MCF 10A (cell line): Measurements from ENCODE around the gene HBG2. TPM values are rescaled to one million over a fixed set of nuclear protein-coding genes. Genes with fewer than 3 reads are reported as not detected.

Experiments
- BruUV-seq: library from RNA; stranded (reverse); fragments of 400-500 nt; replicated peaks from 2 replicates; lab custom pipeline; 2021; lab: Mats Ljungman, UMichigan
- CTCF ChIA-PET: fragments of 300-600 bp; sonication (Branson Sonifier 250); formaldehyde crosslinking; extraction: SDS; loops from one replicate; lab custom pipeline; 2021; ENCODE audit warnings: antibody characterized with exemption, inconsistent platforms; lab: Yijun Ruan, JAX
- POLR2A ChIA-PET: fragments of 300-600, 350-650 bp; sonication (Branson Sonifier 250); formaldehyde crosslinking; extraction: SDS; loops from one replicate; lab custom pipeline; 2020; ENCODE audit warnings: antibody characterized with exemption, inconsistent platforms; lab: Yijun Ruan, JAX
- DNase-seq: peaks from one replicate; pipeline ENCODE4 v3.0.0-alpha.2; 2018; ENCODE audit not compliant: unreplicated experiment
- H3K27ac Mint-ChIP-seq: one replicate; pipeline ENCODE4 v1.8.0; 2022; ENCODE audit warnings: mild to moderate bottlenecking, low read depth, mixed read lengths; ENCODE audit not compliant: unreplicated experiment
- H3K27me3 Mint-ChIP-seq: one replicate; pipeline ENCODE4 v1.8.0; 2022; ENCODE audit warnings: mixed read lengths; ENCODE audit not compliant: insufficient read depth, unreplicated experiment
- H3K36me3 Mint-ChIP-seq: one replicate; pipeline ENCODE4 v1.8.0; 2022; ENCODE audit warnings: mild to moderate bottlenecking, moderate library complexity, mixed read lengths; ENCODE audit not compliant: insufficient read depth, unreplicated experiment
- H3K4me1 Mint-ChIP-seq: one replicate; pipeline ENCODE4 v1.8.0; 2022; ENCODE audit warnings: mixed read lengths; ENCODE audit not compliant: insufficient read depth, unreplicated experiment
- H3K4me3 Mint-ChIP-seq: one replicate; pipeline ENCODE4 v1.8.0; 2022; ENCODE audit warnings: mild to moderate bottlenecking, moderate library complexity, mixed read lengths; ENCODE audit not compliant: unreplicated experiment
- H3K9me3 Mint-ChIP-seq: one replicate; pipeline ENCODE4 v1.8.0; 2022; ENCODE audit warnings: mixed read lengths; ENCODE audit not compliant: unreplicated experiment
- intact Hi-C: fragments of 100-400 bp; cut with micrococcal nuclease; formaldehyde crosslinking; loops from 2 replicates; pipeline ENCODE4 v1.14.1; 2022
- total RNA-seq: library from RNA; stranded (reverse); gene quantifications from 2 replicates; pipeline ENCODE4 v1.2.3, GENCODE V29; 2022
- TF ChIP-seq, protein P1 (sequence below): fragments of 200-600 bp; IDR thresholded peaks from one replicate; pipeline ENCODE4 v1.8.0; 2022; ENCODE audit warnings: antibody characterized with exemption, mild to moderate bottlenecking; ENCODE audit not compliant: unreplicated experiment

HBG2 gene
- total RNA-seq, 1 experiment from 2014 or later, result not detected

DNA sequence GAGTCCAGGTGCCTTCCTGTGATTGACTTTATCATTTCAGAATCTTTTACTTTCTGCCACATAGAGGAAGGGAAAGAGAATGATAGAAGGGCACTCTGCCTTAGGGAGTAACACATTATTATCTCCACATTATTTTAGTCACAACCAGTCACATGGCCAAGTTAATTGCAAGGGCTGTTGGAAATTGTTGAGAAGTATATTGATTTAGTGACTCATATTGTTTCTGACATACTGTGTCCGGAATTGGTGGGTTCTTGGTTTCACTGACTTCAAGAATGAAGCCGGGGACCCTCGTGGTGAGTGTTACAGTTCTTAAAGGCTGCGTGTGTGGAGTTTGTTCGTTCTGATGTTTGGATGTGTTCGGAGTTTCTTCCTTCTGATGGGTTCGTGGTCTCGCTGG is 38.4 kb upstream of the HBG2 start:
- Mint-ChIP-seq H3K27ac (no peak overlapping the region), H3K36me3 (no peaks in the 10 kb centered on the region), H3K4me1 (no peaks in the 10 kb centered on the region), H3K4me3 (no peak overlapping the region), H3K9me3 (no peaks in the 10 kb centered on the region), H3K27me3 (peaks cover 30% of the 10 kb centered on the region)
- TF ChIP-seq, protein P1, sequence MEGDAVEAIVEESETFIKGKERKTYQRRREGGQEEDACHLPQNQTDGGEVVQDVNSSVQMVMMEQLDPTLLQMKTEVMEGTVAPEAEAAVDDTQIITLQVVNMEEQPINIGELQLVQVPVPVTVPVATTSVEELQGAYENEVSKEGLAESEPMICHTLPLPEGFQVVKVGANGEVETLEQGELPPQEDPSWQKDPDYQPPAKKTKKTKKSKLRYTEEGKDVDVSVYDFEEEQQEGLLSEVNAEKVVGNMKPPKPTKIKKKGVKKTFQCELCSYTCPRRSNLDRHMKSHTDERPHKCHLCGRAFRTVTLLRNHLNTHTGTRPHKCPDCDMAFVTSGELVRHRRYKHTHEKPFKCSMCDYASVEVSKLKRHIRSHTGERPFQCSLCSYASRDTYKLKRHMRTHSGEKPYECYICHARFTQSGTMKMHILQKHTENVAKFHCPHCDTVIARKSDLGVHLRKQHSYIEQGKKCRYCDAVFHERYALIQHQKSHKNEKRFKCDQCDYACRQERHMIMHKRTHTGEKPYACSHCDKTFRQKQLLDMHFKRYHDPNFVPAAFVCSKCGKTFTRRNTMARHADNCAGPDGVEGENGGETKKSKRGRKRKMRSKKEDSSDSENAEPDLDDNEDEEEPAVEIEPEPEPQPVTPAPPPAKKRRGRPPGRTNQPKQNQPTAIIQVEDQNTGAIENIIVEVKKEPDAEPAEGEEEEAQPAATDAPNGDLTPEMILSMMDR, result no peak
- intact Hi-C loops, result loop anchor here (5.0 kb wide), 1 partner anchor 666 kb away; no protein-coding TSS in a partner anchor
- no peak for DNase-seq
- no TSS peak for BruUV-seq
- CTCF ChIA-PET, result interaction anchor here (0.7 kb wide), 2 partner anchors 90 to 163 kb away, joined by 3 to 5 read pairs; no protein-coding TSS in a partner anchor
- POLR2A ChIA-PET, result no interaction called here

DNA sequence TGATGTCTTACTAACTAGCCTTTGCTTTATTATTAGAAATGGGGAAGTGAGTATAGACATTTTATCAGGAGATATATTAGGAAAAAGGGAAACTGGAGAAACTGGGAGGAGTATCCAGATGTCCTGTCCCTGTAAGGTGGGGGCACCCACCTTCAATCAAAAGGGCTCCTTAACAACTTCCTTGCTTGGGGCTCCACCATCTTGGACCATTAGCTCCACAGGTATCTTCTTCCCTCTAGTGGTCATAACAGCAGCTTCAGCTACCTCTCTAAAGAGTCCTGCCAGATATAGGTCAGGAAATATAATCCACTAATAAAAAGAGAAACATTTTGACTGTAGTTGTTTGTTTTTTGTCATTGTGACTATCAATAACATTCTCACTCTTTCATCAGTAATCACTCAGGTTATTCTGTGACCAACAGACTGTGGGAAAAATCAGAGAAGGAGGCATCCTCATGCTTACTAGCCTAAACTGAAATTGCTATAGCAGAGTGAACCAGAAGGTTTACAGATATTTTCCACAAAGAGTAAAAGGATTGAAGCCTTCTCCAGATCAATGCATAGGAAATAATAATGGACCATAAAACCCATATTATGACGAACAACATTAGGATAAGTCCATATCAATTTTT is 36.7 kb upstream of the HBG2 start:
- DNase-seq, result peak; percentile 54
- no peak overlapping the region for H3K4me3 Mint-ChIP-seq
- peaks cover 13% of the 10 kb centered on the region for H3K27me3 Mint-ChIP-seq
- H3K9me3 Mint-ChIP-seq, result no peaks in the 10 kb centered on the region
- ChIA-PET CTCF (interaction anchor here (0.7 to 4.2 kb wide), 18 partner anchors 8 to 272 kb away, joined by 3 to 24 read pairs (median 4); partner anchors contain the start of gene OR51B4), POLR2A (no interaction called here)
- intact Hi-C loops, result loop anchor here (1.0 to 5.0 kb wide), 5 partner anchors 87 to 664 kb away; partner anchors contain the start of gene OR52N2
- H3K27ac Mint-ChIP-seq, result no peak overlapping the region
- H3K36me3 Mint-ChIP-seq, result no peaks in the 10 kb centered on the region
- TF ChIP-seq, protein P1, result peak; percentile 68
- H3K4me1 Mint-ChIP-seq, result no peaks in the 10 kb centered on the region
- no TSS peak for BruUV-seq

DNA sequence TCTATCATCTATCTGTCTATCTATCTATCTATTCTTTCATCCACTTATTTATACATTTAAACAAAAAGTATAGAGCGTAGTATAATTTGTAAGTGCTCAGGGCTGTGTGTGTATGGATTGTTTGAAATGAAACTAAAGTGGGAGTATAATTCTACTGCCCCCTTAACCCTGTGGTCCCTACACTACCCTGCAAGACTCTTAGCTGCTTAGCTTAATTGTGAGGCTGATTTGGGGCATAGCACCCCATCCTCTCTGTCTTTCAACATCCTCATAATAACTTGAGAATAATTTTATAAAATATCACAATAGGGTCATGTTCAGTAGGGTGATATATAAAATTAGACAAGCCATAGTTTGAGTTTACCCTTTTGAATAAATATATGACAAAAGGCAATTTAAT is 35.5 kb upstream of the HBG2 start:
- intact Hi-C loops, result loop anchor here (2.0 to 5.0 kb wide), 2 partner anchors 91 to 663 kb away; no protein-coding TSS in a partner anchor
- TF ChIP-seq, protein P1, result no peak
- BruUV-seq, result no TSS peak
- Mint-ChIP-seq H3K27ac (no peak overlapping the region), H3K4me3 (no peak overlapping the region), H3K27me3 (peaks cover under 1% of the 10 kb centered on the region), H3K36me3 (no peaks in the 10 kb centered on the region), H3K9me3 (no peaks in the 10 kb centered on the region), H3K4me1 (peaks cover 9% of the 10 kb centered on the region)
- ChIA-PET POLR2A (interaction anchor here (0.6 kb wide), 1 partner anchor 912 kb away, joined by 3 read pairs; no protein-coding TSS in a partner anchor), CTCF (interaction anchor here (0.6 to 4.2 kb wide), 19 partner anchors 9 to 1137 kb away, joined by 3 to 24 read pairs (median 3); no protein-coding TSS in a partner anchor)
- DNase-seq, result no peak

DNA sequence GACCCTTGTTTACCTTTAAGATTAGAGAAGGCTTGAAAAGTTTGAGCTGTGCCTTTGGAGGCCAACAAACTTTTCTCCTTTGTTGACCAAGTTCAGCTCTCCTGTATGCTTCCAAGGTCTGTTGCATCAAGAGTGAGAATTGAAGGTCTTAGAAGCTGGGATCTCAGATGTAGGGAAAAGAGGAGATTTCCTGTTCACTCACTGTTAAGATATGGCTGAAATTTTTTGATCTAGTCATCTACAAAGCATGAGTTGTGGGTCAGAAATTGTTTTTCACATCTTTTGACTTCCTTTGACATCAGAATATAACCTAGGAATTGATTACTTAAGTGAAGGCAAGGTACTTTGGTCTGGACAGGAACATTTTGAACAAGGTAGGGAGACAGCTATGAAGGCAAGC is 35.1 kb upstream of the HBG2 start:
- H3K4me3 Mint-ChIP-seq, result no peak overlapping the region
- POLR2A ChIA-PET, result interaction anchor here (0.6 kb wide), 1 partner anchor 913 kb away, joined by 3 read pairs; no protein-coding TSS in a partner anchor
- TF ChIP-seq, protein P1, result no peak

More for the DNA sequence above, 35.1 kb upstream of the HBG2 start:
- H3K27ac Mint-ChIP-seq, result no peak overlapping the region
- intact Hi-C loops, result loop anchor here (2.0 to 5.0 kb wide), 2 partner anchors 91 to 662 kb away; no protein-coding TSS in a partner anchor
- CTCF ChIA-PET, result interaction anchor here (0.6 to 4.2 kb wide), 7 partner anchors 8 to 520 kb away, joined by 3 to 24 read pairs (median 4); no protein-coding TSS in a partner anchor
- no peak for DNase-seq
- H3K4me1 Mint-ChIP-seq, result peaks cover 9% of the 10 kb centered on the region
- H3K9me3 Mint-ChIP-seq, result no peaks in the 10 kb centered on the region
- no TSS peak for BruUV-seq
- H3K36me3 Mint-ChIP-seq, result no peaks in the 10 kb centered on the region
- H3K27me3 Mint-ChIP-seq, result no peaks in the 10 kb centered on the region
